Measurements from ENCODE around the gene SLC36A3. TPM values are rescaled to one million over a fixed set of nuclear protein-coding genes. Genes with fewer than 3 reads are reported as not detected.

Gene SLC36A3
- polyA plus RNA-seq, 4 donors, result not detected

- FAIRE-seq (no peak), DNase-seq (no peak)
- 82 to 89% (median 83%) methylated on average over 2 of the region's 2 CpGs for WGBS, 3 donors
- Histone ChIP-seq H3K27ac (ENCODE audit: low read depth in 1 of 3, low read length in 2 of 3) (no peak overlapping the region), H3K4me3 (ENCODE audit: low read depth in 1 of 3, low read length in 3 of 3) (no peak overlapping the region), H3K27me3 (ENCODE audit: control insufficient read depth in 3 of 3, insufficient read depth in 3 of 3, low read length in 3 of 3) (peaks cover 0 to 2% (median 0%) of the 10 kb centered on the region in 3 donors), H3K4me1 (ENCODE audit: control insufficient read depth in 3 of 3, insufficient read depth in 2 of 3, low read depth in 1 of 3, low read length in 2 of 3) (peaks cover 0 to 4% (median 0%) of the 10 kb centered on the region in 3 donors), H3K9me3 (ENCODE audit: control insufficient read depth in 2 of 2, insufficient read depth in 1 of 2, low read depth in 1 of 2, low read length in 1 of 2) (no peaks in the 10 kb centered on the region), H3K36me3 (ENCODE audit: control insufficient read depth in 3 of 3, insufficient read depth in 2 of 3, low read depth in 1 of 3, low read length in 3 of 3) (no peaks in the 10 kb centered on the region)
Measured at GRCh38 chr5:151228986-151229385, 74.6 kb downstream of the SLC36A3 start.

DNA sequence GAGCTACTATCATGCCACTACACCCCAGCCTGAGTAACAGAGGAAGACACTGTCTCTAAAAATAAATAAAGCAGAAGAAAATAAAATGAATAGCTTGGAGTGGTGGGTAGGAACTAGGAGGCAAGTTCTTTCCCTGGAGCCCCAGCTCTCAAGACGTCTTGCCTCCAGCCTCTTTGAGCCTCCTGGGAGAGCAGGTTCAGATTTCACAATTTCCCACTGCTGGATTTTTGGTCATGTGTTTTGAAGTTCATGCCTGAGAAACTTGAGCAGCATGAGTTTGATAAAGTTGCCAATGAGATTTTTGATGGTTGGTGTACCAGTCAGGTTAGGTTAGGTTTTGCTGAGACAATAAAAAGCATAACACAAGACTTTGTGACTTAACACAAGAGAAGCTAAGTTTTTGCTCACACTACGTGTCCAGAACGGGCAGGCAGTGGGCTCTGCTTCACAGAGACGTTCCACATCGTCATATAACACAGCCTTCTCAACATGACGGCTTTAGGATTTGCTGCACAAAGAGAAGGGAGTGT lies 75.6 kb downstream of the SLC36A3 start:
- H3K4me3 ChIP-seq (ENCODE audit: low read depth in 1 of 3, low read length in 3 of 3), result no peak overlapping the region

More for the DNA sequence above, 75.6 kb downstream of the SLC36A3 start:
- H3K9me3 ChIP-seq (ENCODE audit: control insufficient read depth in 2 of 2, insufficient read depth in 1 of 2, low read depth in 1 of 2, low read length in 1 of 2), result no peaks in the 10 kb centered on the region
- H3K27me3 ChIP-seq (ENCODE audit: control insufficient read depth in 3 of 3, insufficient read depth in 3 of 3, low read length in 3 of 3), result peaks cover 0 to 2% (median 0%) of the 10 kb centered on the region in 3 donors
- no peak for DNase-seq
- WGBS, 3 donors, result 53 to 90% (median 86%) methylated on average over 6 of the region's 6 CpGs
- H3K27ac ChIP-seq (ENCODE audit: low read depth in 1 of 3, low read length in 2 of 3), result no peak overlapping the region
- H3K36me3 ChIP-seq (ENCODE audit: control insufficient read depth in 3 of 3, insufficient read depth in 2 of 3, low read depth in 1 of 3, low read length in 3 of 3), result no peaks in the 10 kb centered on the region
- no peak for FAIRE-seq
- peaks cover 0 to 4% (median 0%) of the 10 kb centered on the region in 3 donors for H3K4me1 ChIP-seq (ENCODE audit: control insufficient read depth in 3 of 3, insufficient read depth in 2 of 3, low read depth in 1 of 3, low read length in 2 of 3)

Other genes starting within 250 kb of the SLC36A3 start
- 100 to 1,000 TPM in 2 of 4 donors, 10 to 100 TPM in 2; 78.7 to 190 (median 131) TPM for gene TNIP1, start 222.7 kb downstream of the SLC36A3 start, polyA plus RNA-seq
- gene ANXA6, start 146.0 kb downstream of the SLC36A3 start, polyA plus RNA-seq, result 10 to 100 TPM in 3 of 4 donors, 1 to 10 TPM in 1; 7.2 to 74.9 (median 46.7) TPM
- gene CCDC69, start 79.7 kb downstream of the SLC36A3 start, polyA plus RNA-seq, result 10 to 100 TPM in 3 of 4 donors, 1 to 10 TPM in 1; 5.6 to 48.0 (median 28.0) TPM
- 10 to 100 TPM in 2 of 4 donors, 1 to 10 TPM in 2; 4.0 to 22.5 (median 12.1) TPM for gene GM2A, start 50.6 kb downstream of the SLC36A3 start, polyA plus RNA-seq
- not detected for gene SLC36A2, start 43.8 kb upstream of the SLC36A3 start, polyA plus RNA-seq
- gene SLC36A1, start 143.8 kb upstream of the SLC36A3 start, polyA plus RNA-seq, result 10 to 100 TPM; 10.6 to 38.8 (median 25.4) TPM

All from small intestine (tissue), 7 donors.